Activated CD4-positive, CD25-positive, alpha-beta regulatory T cell (primary cell): ENCODE measurements around the gene MTOR.

Source experiments
- DNase-seq, 4 experiments: peaks; one replicate each; lab custom pipeline; 2025; lab: John Stamatoyannopoulos, UW

Gene MTOR

GRCh38 chr1:11216074-11216473 lies 46.3 kb downstream of the MTOR start:
- no peak for DNase-seq

- no peak for DNase-seq
Measured at GRCh38 chr1:11215381-11216005, 46.9 kb downstream of the MTOR start.

- DNase-seq: no peak
Measured at GRCh38 chr1:11214698-11215380, 47.5 kb downstream of the MTOR start.

- DNase-seq: no peak
Measured at GRCh38 chr1:11211925-11212587, 50.3 kb downstream of the MTOR start.

GRCh38 chr1:11211461-11211860 lies 50.9 kb downstream of the MTOR start:
- no peak for DNase-seq

GRCh38 chr1:11207898-11208611 lies 54.3 kb downstream of the MTOR start:
- DNase-seq: no peak

- DNase-seq: no peak
Measured at GRCh38 chr1:11204396-11205190, 57.8 kb downstream of the MTOR start.

GRCh38 chr1:11198851-11199594 lies 63.3 kb downstream of the MTOR start:
- no peak for DNase-seq

GRCh38 chr1:11198257-11198656 lies 64.1 kb downstream of the MTOR start:
- no peak for DNase-seq

- DNase-seq: no peak
Measured at GRCh38 chr1:11197359-11197758, 65.0 kb downstream of the MTOR start.

GRCh38 chr1:11196945-11197344 lies 65.4 kb downstream of the MTOR start:
- DNase-seq: no peak

- DNase-seq: no peak
Measured at GRCh38 chr1:11194407-11195176, 67.8 kb downstream of the MTOR start.

GRCh38 chr1:11193376-11193775 lies 69.0 kb downstream of the MTOR start:
- no peak for DNase-seq

- no peak for DNase-seq
Measured at GRCh38 chr1:11188858-11189451, 73.4 kb downstream of the MTOR start, which contains the start of gene ANGPTL7. Gene ANGPTL7, plus strand, starts transcription at chr1:11189355. Its CDS starts 225 bp downstream, at chr1:11189580.

- DNase-seq: no peak
Measured at GRCh38 chr1:11188381-11188780, 74.0 kb downstream of the MTOR start.

- DNase-seq: no peak
Measured at GRCh38 chr1:11187931-11188330, 74.4 kb downstream of the MTOR start.

GRCh38 chr1:11187494-11187893 lies 74.9 kb downstream of the MTOR start:
- DNase-seq: no peak

GRCh38 chr1:11187000-11187399 lies 75.4 kb downstream of the MTOR start:
- DNase-seq: no peak

GRCh38 chr1:11184973-11185372 lies 77.4 kb downstream of the MTOR start:
- DNase-seq: no peak

- no peak for DNase-seq
Measured at GRCh38 chr1:11182884-11183283, 79.5 kb downstream of the MTOR start.
